ENCODE measurements around the gene PPIL1. TPM values are rescaled to one million over a fixed set of nuclear protein-coding genes. Genes with fewer than 3 reads are reported as not detected.

PPIL1 gene
- total RNA-seq, 4 donors from 2014 or later, result 9.2 to 19.8 (median 13.0) TPM

- TF ChIP-seq CTCF (IDR thresholded peaks at IDR 0.05) (no peak), POLR2A (IDR thresholded peaks at IDR 0.05) (no peak), EP300 (IDR thresholded peaks at IDR 0.05) (no peak)
- H3K27me3 ChIP-seq, result no peaks in the 10 kb centered on the region
- peaks cover 0 to 16% (median 7%) of the 10 kb centered on the region in 4 donors for H3K4me1 ChIP-seq
- H3K4me3 ChIP-seq, result no peak overlapping the region
- 25 to 30% methylated on average over 26 of the region's 26 CpGs for WGBS, 2 donors
- peaks cover 0 to 12% (median 0%) of the 10 kb centered on the region in 3 donors for H3K36me3 ChIP-seq
- no peak for DNase-seq (ENCODE audit: low spot score in 2 of 2)
- peaks cover 0 to 6% (median 0%) of the 10 kb centered on the region in 4 donors for H3K9me3 ChIP-seq
- no peak overlapping the region for H3K27ac ChIP-seq
Observed at GRCh38 chr6:36848658-36849441, 25.8 kb downstream of the PPIL1 start.

GRCh38 chr6:36847991-36848390 lies 26.6 kb downstream of the PPIL1 start:
- 97 to 98% methylated on average over 6 of the region's 6 CpGs for WGBS, 2 donors
- peaks cover 0 to 3% (median 0%) of the 10 kb centered on the region in 3 donors for H3K36me3 ChIP-seq
- H3K27me3 ChIP-seq, result no peaks in the 10 kb centered on the region

GRCh38 chr6:36847152-36847551 lies 27.5 kb downstream of the PPIL1 start:
- Histone ChIP-seq H3K27me3 (no peaks in the 10 kb centered on the region), H3K36me3 (no peaks in the 10 kb centered on the region), H3K9me3 (peaks cover 0 to 6% (median 0%) of the 10 kb centered on the region in 4 donors), H3K4me3 (no peak overlapping the region), H3K4me1 (peaks cover 0 to 16% (median 7%) of the 10 kb centered on the region in 4 donors), H3K27ac (no peak overlapping the region)
- TF ChIP-seq EP300 (IDR thresholded peaks at IDR 0.05) (no peak), POLR2A (IDR thresholded peaks at IDR 0.05) (no peak), CTCF (IDR thresholded peaks at IDR 0.05) (no peak)
- DNase-seq (ENCODE audit: low spot score in 2 of 2), result no peak
- WGBS, 2 donors, result 78 to 86% methylated on average over 4 of the region's 4 CpGs

More at GRCh38 chr6:36847991-36848390, 26.6 kb downstream of the PPIL1 start:
- Histone ChIP-seq H3K9me3 (peaks cover 0 to 6% (median 0%) of the 10 kb centered on the region in 4 donors), H3K27ac (no peak overlapping the region), H3K4me1 (peaks cover 0 to 16% (median 7%) of the 10 kb centered on the region in 4 donors), H3K4me3 (no peak overlapping the region)
- no peak for DNase-seq (ENCODE audit: low spot score in 2 of 2)
- no peak for TF ChIP-seq CTCF (IDR thresholded peaks at IDR 0.05)
- no peak for TF ChIP-seq POLR2A (IDR thresholded peaks at IDR 0.05)
- no peak for TF ChIP-seq EP300 (IDR thresholded peaks at IDR 0.05)

- DNase-seq (ENCODE audit: low spot score in 2 of 2), result no peak
- H3K4me3 ChIP-seq, result no peak overlapping the region
- 73 to 81% methylated on average over 4 of the region's 4 CpGs for WGBS, 2 donors
- H3K36me3 ChIP-seq, result no peaks in the 10 kb centered on the region
- peaks cover 0 to 4% of the 10 kb centered on the region in 2 donors for H3K27me3 ChIP-seq
- H3K27ac ChIP-seq, result no peak overlapping the region
- TF ChIP-seq POLR2A (IDR thresholded peaks at IDR 0.05) (no peak), EP300 (IDR thresholded peaks at IDR 0.05) (no peak), CTCF (IDR thresholded peaks at IDR 0.05) (no peak)
- peaks cover 0 to 21% (median 15%) of the 10 kb centered on the region in 4 donors for H3K4me1 ChIP-seq
- no peaks in the 10 kb centered on the region for H3K9me3 ChIP-seq
Observed at GRCh38 chr6:36845233-36845632, 29.4 kb downstream of the PPIL1 start.

All from tibial nerve (tissue), 4 donors.